Islet of Langerhans (tissue), 1 donor: ENCODE data around the gene NFIA.

Experiments used
- FAIRE-seq: peaks from one replicate; lab custom pipeline; 2011; peaks lifted over from hg19 to GRCh38; lab: Jason Lieb, UNC

Gene NFIA

GRCh38 chr1:61152469-61153105, 70.2 kb downstream of the NFIA start:
- FAIRE-seq = no peak

DNA sequence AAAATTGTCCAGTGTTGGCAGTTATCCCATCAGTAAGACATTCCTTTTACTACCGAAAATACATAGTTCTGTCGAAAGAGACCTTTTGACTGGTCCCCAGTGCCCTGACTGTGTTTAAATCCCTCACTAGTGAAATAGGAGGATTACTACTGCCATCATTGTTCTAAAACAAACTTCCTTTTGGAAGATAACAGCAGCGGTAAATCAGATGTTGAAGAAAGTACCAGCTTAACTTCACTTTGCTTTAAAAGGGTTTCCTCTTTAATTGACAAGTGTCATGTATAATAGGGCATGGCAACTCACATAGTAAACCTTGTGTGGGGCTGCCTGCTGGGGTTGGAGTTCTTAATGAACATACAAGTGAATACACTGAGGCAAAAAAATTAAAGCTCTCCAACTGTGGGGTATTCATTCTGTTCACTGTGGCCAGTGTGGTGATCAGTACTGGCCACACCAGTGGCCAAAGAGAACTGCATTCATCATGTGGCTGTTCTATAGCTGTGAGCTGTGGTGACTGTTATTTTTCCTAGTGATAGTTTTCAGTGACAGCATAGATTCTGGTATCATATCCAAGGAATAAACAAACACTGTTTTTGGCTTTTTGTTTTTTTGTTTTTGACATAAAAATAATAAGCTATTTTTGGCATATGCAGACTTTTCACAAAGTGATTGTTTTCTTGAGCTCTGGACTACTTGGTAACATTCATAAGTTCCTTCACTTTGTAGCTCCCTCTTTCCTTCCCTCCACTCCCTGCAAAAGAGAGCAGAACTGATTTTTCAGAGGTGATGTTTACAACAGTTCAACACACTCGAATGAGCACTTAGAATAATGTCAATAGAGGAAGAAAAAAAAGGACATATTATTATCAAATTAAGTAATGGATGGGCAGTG, 74.5 kb downstream of the NFIA start:
- FAIRE-seq = peak; percentile 56

GRCh38 chr1:61157468-61157987, 75.2 kb downstream of the NFIA start:
- FAIRE-seq = no peak

DNA sequence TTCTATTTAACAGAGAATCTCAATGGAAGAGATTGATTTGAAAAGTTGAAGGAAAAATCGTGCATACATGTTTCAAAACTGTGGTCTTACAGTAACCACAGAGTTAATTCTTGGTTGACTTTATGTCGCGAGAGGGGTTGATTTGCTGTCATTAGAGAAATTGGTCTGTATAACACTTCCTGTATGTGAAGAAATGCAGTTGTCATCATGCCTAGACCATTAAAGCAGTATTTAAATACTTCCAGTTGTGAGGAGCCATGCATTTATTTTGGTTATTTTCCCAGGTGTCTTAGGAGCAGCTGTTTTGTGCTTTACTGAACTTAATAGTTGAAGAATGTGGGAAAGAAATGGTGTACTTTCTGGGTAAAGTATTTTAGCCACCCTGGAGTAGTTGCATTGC, 76.2 kb downstream of the NFIA start:
- no peak for FAIRE-seq

DNA sequence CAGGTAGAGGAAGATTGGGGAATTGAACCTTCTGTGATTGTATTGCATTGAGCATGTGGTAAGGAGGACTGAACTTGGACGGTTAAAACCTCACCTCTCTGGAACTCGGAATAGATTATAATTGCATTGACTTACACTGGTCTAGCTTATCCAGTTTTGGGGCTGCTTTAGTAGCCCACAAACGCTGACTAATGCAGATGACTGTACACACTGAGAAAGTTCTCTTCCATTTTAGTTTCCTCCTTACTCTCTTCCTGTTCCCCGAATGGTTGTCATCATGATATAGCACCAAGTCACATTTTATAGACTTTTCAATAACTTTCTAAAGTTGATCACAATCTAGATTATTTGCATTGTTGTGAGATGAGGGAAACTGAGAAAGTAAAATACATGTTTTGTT, 78.2 kb downstream of the NFIA start:
- no peak for FAIRE-seq

DNA sequence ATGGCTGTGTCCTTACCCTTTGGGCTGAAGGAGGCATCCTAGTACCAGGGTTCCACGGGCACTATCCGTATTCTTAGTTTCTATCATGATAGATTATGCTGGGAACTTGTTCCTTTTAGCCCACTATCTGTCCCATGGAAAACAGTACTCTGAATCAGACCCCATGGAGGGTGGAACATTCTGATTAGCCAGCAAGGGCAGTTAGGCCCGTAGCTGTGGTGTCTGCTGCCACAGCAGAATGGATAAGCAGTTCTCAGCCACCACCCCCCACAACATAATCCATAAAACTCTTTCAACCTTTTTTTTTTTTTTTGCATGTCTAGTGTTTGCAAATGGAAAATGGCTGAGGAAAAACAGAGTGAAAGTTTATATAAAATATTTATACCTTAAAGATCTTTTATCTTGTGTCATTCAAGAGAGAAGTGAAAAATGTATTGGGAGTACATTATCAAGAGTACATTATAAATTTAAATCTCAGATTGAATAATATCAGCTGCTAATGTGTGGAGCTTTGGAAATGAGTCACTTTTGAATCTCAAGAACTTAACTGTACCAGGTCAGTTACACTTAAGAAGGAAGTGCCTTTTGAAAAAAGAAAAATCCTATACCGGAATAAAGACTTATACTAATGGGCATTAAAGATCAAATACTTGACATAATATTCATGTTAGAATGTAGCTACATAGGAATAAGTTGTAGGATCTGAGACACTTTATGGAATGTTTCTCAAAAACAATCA, 80.3 kb downstream of the NFIA start:
- no peak for FAIRE-seq

- no peak for FAIRE-seq
Observed at GRCh38 chr1:61163355-61163754, 81.0 kb downstream of the NFIA start.

- peak; percentile 69 for FAIRE-seq
Observed at GRCh38 chr1:61165402-61165801, 83.0 kb downstream of the NFIA start.

DNA sequence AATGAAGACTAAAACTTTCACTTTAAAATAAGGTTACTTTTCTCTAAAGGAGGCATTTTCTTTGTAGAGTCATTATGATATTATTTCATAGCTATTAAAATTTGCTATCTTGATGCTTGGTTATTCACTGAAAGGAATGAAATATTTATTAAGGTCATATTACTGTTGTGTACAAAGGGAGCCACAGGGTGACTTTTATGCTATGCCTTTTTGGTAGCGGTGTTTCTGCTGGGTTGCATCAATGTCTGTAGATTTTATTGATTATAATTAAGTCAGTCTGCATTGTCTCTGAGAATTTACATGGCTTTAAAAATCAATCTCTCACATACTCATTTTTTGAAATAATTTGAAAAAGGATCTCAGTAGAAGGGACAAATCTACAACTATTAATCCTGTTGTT, 84.9 kb downstream of the NFIA start:
- no peak for FAIRE-seq

GRCh38 chr1:61169045-61169444, 86.7 kb downstream of the NFIA start:
- FAIRE-seq = no peak

DNA sequence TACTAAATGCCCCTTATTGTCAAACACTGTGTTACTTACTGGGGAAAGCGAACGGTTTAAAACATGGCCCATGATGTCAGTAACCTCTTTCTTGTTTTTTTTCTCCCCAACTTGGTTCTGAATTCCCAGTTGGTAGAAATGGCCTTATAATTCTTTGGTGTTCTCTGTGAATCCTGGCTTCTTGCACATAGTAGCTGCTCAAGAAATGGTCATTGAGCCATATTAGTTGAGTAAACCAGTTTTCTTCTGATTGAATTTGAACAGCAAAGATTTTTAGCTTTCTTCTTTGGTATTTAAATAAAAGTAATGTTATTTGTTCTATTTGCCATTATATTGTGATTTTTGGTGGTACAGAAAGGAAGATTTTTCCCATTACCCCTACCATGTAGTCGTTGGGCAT, 87.3 kb downstream of the NFIA start:
- FAIRE-seq = no peak

GRCh38 chr1:61170328-61171238, 88.2 kb downstream of the NFIA start:
- no peak for FAIRE-seq

DNA sequence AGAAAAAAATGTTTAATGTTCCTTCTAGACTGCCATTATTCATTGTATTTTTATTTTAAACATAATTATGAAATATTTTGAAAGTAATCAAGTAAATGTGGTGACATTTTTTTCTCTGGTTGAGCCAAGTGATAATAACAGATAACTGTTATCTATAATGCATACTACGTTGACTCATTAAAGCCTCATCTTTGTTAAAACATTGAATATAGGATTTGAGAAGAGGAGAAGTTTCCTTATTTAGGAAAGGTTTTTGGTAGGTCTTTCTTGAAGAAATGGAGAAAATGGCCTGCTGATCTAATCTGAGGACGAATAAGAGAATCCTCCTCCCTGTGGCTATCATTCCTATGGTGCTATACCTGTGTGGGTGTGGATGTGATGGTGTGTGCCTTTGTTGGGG, 89.0 kb downstream of the NFIA start:
- FAIRE-seq = no peak

GRCh38 chr1:61171974-61172373, 89.6 kb downstream of the NFIA start:
- no peak for FAIRE-seq

GRCh38 chr1:61173118-61173517, 90.8 kb downstream of the NFIA start:
- no peak for FAIRE-seq

DNA sequence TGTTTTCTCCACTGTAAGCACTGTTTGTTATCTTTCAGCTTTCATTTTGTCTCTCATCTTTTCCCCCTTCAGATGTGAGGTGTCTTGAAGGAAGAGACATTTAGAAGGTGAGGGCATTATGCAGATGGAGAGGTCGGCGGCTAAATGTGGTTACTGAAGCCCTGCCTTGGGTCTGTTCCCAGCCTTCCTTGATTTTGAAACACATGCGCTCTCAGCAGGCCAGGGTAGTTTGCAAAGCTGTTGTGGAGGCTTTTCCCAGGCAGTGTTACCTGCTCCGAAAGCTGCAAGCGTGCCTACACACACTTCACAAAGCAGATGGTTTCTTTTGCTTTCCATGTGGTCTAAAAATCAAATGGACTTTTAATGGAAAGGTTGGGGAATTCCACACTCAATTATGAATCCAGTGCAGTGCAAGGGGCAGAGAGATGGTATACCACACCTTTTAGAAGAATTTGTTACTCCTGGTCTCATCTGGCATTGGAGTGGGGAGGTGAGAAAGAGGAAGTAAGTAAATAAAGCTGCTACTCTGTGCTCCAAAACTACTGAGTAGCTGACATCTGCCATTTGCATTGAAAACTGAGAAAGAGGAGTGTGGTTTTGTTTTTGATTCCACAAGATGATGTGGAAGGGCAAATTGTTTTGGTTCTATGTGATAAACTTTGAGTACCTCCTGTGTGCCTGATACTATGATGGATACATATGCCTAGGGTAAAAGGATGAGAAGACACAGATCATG, 91.9 kb downstream of the NFIA start:
- FAIRE-seq = no peak

DNA sequence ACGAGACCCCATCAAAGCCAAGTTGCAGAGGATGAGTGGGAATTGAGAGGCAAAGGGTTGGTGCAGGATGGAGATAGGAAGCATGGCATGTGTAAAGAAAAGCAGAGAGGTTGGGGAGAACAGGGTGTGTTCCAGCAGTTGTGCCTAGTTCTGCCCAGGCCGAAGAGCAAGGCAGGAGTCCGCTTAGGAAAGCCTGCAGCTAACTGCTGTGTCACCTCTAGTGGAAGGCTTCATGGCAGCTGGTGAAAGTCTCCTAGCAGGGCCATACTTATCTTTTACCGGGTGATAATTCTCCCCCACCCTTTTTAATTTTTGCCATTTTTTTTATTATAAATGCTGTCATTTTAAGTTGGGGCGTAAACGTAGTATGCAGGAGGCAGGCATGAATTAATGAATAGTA, 93.6 kb downstream of the NFIA start:
- no peak for FAIRE-seq

GRCh38 chr1:61181067-61182038, 99.0 kb downstream of the NFIA start:
- FAIRE-seq = no peak

DNA sequence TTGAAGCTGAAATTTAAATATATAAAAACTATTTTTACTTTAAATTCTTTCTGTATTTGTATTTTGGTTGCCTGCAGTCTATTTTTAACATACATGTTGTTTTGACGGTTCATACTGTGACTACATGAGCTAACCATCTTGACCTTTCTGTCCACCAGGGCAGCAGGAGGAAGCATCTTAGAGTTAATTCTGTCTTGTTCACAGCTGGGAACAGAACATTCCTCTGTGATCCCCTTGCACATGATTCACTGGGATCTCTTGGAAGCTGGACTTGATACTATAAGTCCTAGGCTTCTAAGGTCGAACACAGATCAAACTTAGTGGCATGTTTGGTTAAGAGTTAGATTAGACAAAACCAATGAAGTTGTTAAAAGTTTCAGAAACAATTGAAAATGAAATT, 99.7 kb downstream of the NFIA start:
- no peak for FAIRE-seq

DNA sequence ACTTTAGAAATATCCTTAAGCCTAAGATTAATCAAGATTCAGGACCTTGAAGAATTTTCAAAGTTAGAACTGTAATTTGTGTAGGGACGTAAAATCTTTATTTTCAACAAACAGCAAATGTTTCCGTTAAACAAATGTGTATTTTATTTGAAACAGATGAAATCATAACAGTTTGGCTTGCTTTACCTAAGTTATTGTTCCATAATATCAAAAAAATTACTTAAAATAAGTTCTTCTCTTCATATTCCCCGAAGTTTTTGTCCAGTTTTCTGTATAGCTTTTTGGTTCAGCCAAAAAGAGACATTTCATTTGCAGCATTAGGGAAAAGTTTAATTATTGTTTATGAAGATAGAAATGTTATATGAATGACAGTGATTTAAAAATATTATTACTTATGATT, 100.1 kb downstream of the NFIA start:
- FAIRE-seq = peak; percentile 70
